HG03039 (cell line): ENCODE measurements around the gene TRABD.
"Not testable (repeated sequence)": the region's sequence is repeated elsewhere in the genome, so short reads cannot be mapped to it uniquely, and the experiment has no call there.

ENCODE experiments used
- ATAC-seq: cut with Tn5 transposase; IDR thresholded peaks from one replicate; pipeline ENCODE4 v1.9.1; 2021; ENCODE audit warnings: mild to moderate bottlenecking, moderate library complexity; ENCODE audit not compliant: unreplicated experiment

Gene TRABD

GRCh38 chr22:50151571-50152537, 33.9 kb upstream of the TRABD start:
- ATAC-seq = no peak

- ATAC-seq = no peak
Measured at GRCh38 chr22:50153056-50153755, 32.5 kb upstream of the TRABD start.

GRCh38 chr22:50153756-50154140, 32.0 kb upstream of the TRABD start:
- no peak for ATAC-seq

GRCh38 chr22:50157709-50158375, 27.9 kb upstream of the TRABD start:
- no peak for ATAC-seq

- no peak for ATAC-seq
Measured at GRCh38 chr22:50160947-50161346, 24.8 kb upstream of the TRABD start.

GRCh38 chr22:50161508-50162390, 24.0 kb upstream of the TRABD start:
- no peak for ATAC-seq

GRCh38 chr22:50162391-50162956, 23.2 kb upstream of the TRABD start:
- ATAC-seq = no peak

GRCh38 chr22:50165436-50166123, 20.1 kb upstream of the TRABD start:
- no peak for ATAC-seq

- ATAC-seq = no peak
Measured at GRCh38 chr22:50167689-50168489, 17.8 kb upstream of the TRABD start.

- ATAC-seq = not testable (repeated sequence)
Measured at GRCh38 chr22:50168490-50169180, 17.1 kb upstream of the TRABD start.

- no peak for ATAC-seq
Measured at GRCh38 chr22:50169181-50169759, 16.4 kb upstream of the TRABD start.

- no peak for ATAC-seq
Measured at GRCh38 chr22:50169774-50170341, 15.9 kb upstream of the TRABD start.

- ATAC-seq = no peak
Measured at GRCh38 chr22:50170453-50171318, 15.0 kb upstream of the TRABD start, which contains the start of gene PANX2. PANX2 (plus strand) TSS chr22:50170731; CDS start chr22:50170731, 0 bp downstream.

GRCh38 chr22:50171319-50171964, 14.3 kb upstream of the TRABD start:
- no peak for ATAC-seq

- ATAC-seq = no peak
Measured at GRCh38 chr22:50171965-50172421, 13.7 kb upstream of the TRABD start.
